ENCODE measurements around the gene KCTD13. TPM values are rescaled to one million over a fixed set of nuclear protein-coding genes. Genes with fewer than 3 reads are reported as not detected.
"Not testable (repeated sequence)": the region's sequence is repeated elsewhere in the genome, so short reads cannot be mapped to it uniquely, and the experiment has no call there.

KCTD13 gene
- polyA plus RNA-seq, 1 experiment: 7.4 TPM

DNA sequence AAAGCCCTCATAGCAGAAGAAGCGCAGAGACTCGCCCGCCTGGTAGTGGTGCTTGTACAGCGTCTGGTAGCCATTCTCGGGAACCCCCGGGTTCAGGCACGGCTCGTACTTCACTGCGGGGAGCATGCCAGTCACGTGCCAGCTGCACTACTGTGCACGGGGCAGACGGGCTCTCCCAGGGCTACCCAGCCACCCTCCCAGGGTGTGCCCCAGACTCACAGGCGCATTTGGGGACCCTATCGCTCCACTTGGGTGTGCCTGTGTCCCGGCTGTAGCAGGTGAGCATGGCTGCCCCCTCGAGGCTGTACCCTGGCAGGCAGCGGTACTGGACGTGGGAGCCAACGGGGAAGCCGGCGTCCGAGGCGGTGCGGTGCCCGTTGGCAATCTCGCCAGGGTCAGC, 52.7 kb downstream of the KCTD13 start:
- H3K4me3 ChIP-seq (ENCODE audit: low read depth, low read length): no peak overlapping the region
- peaks cover 8% of the 10 kb centered on the region; the same call in 1 of the 2 replicates for H3K9me3 ChIP-seq (ENCODE audit: control insufficient read depth, insufficient read depth, low read length)
- TF ChIP-seq CTCF (IDR thresholded peaks at IDR 0.05; ENCODE audit: low read depth, low read length): no peak
- ChIA-PET POLR2A (no interaction called here), CTCF (no interaction called here)
- H3K27ac ChIP-seq (ENCODE audit: low read depth, low read length): no peak overlapping the region
- DNase-seq (ENCODE audit: low read depth, low spot score): no peak
- H3K27me3 ChIP-seq (ENCODE audit: control insufficient read depth, insufficient read depth, low read length): peaks cover 27% of the 10 kb centered on the region

DNA sequence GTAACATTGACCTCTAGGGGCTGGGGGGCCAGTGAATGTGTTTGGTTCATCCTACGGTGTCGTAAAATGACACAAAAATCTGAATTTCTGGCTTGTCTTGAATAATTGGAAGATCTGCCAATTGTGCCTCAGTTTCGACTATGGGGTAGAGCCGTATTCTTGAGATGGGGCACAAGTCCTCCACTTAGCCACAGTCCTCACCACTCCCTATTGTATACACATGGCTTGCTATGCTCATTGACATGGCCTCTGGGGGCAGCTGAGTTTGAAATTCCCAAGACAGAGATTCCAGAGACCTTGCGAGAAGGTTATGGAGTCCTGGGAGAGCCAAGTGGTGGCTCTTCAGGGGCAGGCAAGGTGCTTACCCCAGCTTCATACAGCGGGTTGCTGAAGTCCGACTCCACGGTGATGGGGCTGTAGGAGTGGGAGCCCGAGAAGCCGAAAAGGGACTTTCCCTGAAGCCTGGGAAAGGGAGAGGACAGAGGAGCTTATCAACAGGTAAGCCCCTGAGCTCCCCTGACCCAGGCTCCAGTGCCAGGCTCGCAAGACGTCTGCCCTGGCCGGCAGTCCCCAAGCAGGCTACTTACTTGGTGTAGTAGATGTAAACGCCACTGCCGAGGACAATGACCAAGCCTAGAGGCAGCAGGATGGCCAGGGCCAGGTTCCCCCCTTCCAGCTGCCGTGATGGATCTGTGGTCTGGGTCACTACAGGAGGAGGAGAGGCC, 54.0 kb downstream of the KCTD13 start:
- H3K27ac ChIP-seq (ENCODE audit: low read depth, low read length): no peak overlapping the region
- peaks cover 3% of the 10 kb centered on the region; the same call in 1 of the 2 replicates for H3K9me3 ChIP-seq (ENCODE audit: control insufficient read depth, insufficient read depth, low read length)
- TF ChIP-seq CTCF (IDR thresholded peaks at IDR 0.05; ENCODE audit: low read depth, low read length): no peak
- H3K27me3 ChIP-seq (ENCODE audit: control insufficient read depth, insufficient read depth, low read length): peaks cover 19% of the 10 kb centered on the region
- ChIA-PET POLR2A (no interaction called here), CTCF (no interaction called here)
- H3K4me3 ChIP-seq (ENCODE audit: low read depth, low read length): no peak overlapping the region
- no peak for DNase-seq (ENCODE audit: low read depth, low spot score)

GRCh38 chr16:29869067-29869466, 57.0 kb downstream of the KCTD13 start:
- ChIA-PET POLR2A (interaction anchor here (0.6 kb wide), 2 partner anchors 32 to 52 kb away, joined by 5 to 10 read pairs; no protein-coding TSS in a partner anchor), CTCF (interaction anchor here (0.6 to 0.7 kb wide), 2 partner anchors 21 to 30 kb away, joined by 3 to 4 read pairs; no protein-coding TSS in a partner anchor)
- DNase-seq (ENCODE audit: low read depth, low spot score); H3K4me3 ChIP-seq (ENCODE audit: low read depth, low read length); H3K27me3 ChIP-seq (ENCODE audit: control insufficient read depth, insufficient read depth, low read length); H3K9me3 ChIP-seq (ENCODE audit: control insufficient read depth, insufficient read depth, low read length); H3K27ac ChIP-seq (ENCODE audit: low read depth, low read length): not testable (repeated sequence)

- H3K27ac ChIP-seq (ENCODE audit: low read depth, low read length): no peak overlapping the region
- no peak for TF ChIP-seq CTCF (IDR thresholded peaks at IDR 0.05; ENCODE audit: low read depth, low read length)
- no peak for DNase-seq (ENCODE audit: low read depth, low spot score)
- POLR2A ChIA-PET: interaction anchor here (0.6 kb wide), 1 partner anchor 51 kb away, joined by 10 read pairs; no protein-coding TSS in a partner anchor
- no peaks in the 10 kb centered on the region for H3K27me3 ChIP-seq (ENCODE audit: control insufficient read depth, insufficient read depth, low read length)
- CTCF ChIA-PET: interaction anchor here (0.6 to 0.7 kb wide), 3 partner anchors 20 to 244 kb away, joined by 3 to 4 read pairs (median 3); no protein-coding TSS in a partner anchor
- no peak overlapping the region for H3K4me3 ChIP-seq (ENCODE audit: low read depth, low read length)
- H3K9me3 ChIP-seq (ENCODE audit: control insufficient read depth, insufficient read depth, low read length): no peaks in the 10 kb centered on the region; the same call in 1 of the 2 replicates
Measured at GRCh38 chr16:29868396-29869009, 57.5 kb downstream of the KCTD13 start.

- Histone ChIP-seq H3K27ac (ENCODE audit: low read depth, low read length) (no peak overlapping the region), H3K27me3 (ENCODE audit: control insufficient read depth, insufficient read depth, low read length) (no peaks in the 10 kb centered on the region), H3K4me3 (ENCODE audit: low read depth, low read length) (no peak overlapping the region), H3K9me3 (ENCODE audit: control insufficient read depth, insufficient read depth, low read length) (no peaks in the 10 kb centered on the region; the same call in 1 of the 2 replicates)
- no peak for DNase-seq (ENCODE audit: low read depth, low spot score)
- no peak for TF ChIP-seq CTCF (IDR thresholded peaks at IDR 0.05; ENCODE audit: low read depth, low read length)
- POLR2A ChIA-PET: no interaction called here
- CTCF ChIA-PET: interaction anchor here (0.6 to 1.6 kb wide), 3 partner anchors 10 to 1041 kb away, joined by 3 to 5 read pairs (median 4); partner anchors contain the start of gene ATXN2L
Measured at GRCh38 chr16:29864205-29864604, 61.8 kb downstream of the KCTD13 start.

All from AG04450 (cell line).